Vagina (tissue), 2 donors: ENCODE data around the gene SNPH.

Source experiments
- POLR2A ChIP-seq, 2 donors: fragments of 450-650 bp; IDR thresholded peaks; one replicate each; pipeline ENCODE4 v1.6.1; 2017; ENCODE audit warnings: antibody characterized with exemption in 2 of 2, mild to moderate bottlenecking in 2 of 2, moderate library complexity in 2 of 2
- POLR2AphosphoS5 ChIP-seq, 2 donors: sonication (generic); formaldehyde crosslinking; IDR thresholded peaks; one replicate each; pipeline ENCODE4 v1.9.0; 2017; ENCODE audit warnings: antibody characterized with exemption in 2 of 2, mild to moderate bottlenecking in 2 of 2, low read depth in 1 of 2; ENCODE audit not compliant: insufficient read depth in 1 of 2
- TF ChIP-seq, protein P1 (sequence below), 3 experiments: fragments of 450-650 bp in 2 of 3; fragments of 200-600 bp in 1 of 3; sonication (generic) in 1 of 3; IDR thresholded peaks; one replicate each; pipeline ENCODE4 v1.5.1; 2017 to 2019; ENCODE audit warnings: antibody characterized with exemption in 3 of 3, mild to moderate bottlenecking in 2 of 3, moderate library complexity in 2 of 3

DNA sequence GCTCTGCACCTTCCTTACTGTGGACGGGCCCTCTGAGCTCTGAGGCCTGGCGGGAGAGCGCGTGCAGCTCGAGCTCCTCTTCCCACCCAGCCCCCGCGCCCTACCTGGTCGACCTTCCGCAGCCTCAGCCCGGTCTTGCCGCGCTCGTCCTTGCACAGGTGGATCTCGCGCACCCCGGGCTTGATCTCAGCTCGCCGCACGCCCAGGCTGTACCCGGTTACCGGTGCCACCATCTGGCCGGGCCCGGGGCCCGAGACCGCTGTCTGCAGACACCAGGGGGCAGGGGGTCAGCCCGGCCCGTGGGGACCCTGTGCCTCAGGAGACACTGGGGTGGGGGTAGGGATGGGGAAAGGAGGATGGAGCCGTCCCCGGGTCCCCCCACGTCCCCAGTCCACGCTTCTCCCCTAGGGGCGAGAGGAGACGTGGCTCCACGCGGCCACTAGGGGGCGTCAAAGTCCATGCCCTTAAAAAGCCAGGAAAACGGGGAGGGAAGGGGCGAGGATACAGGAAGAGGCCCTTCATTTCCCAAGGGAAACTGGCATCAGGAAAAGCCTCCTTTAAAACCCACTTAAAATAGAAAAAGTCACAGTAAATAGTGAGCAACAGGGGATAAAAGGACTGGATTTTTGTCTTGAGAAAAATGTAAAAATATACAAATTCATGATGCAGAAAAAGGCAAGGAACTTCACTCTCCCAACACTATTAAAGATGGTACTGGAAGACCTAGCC, 47.3 kb downstream of the SNPH start:
- TF ChIP-seq, protein P1, sequence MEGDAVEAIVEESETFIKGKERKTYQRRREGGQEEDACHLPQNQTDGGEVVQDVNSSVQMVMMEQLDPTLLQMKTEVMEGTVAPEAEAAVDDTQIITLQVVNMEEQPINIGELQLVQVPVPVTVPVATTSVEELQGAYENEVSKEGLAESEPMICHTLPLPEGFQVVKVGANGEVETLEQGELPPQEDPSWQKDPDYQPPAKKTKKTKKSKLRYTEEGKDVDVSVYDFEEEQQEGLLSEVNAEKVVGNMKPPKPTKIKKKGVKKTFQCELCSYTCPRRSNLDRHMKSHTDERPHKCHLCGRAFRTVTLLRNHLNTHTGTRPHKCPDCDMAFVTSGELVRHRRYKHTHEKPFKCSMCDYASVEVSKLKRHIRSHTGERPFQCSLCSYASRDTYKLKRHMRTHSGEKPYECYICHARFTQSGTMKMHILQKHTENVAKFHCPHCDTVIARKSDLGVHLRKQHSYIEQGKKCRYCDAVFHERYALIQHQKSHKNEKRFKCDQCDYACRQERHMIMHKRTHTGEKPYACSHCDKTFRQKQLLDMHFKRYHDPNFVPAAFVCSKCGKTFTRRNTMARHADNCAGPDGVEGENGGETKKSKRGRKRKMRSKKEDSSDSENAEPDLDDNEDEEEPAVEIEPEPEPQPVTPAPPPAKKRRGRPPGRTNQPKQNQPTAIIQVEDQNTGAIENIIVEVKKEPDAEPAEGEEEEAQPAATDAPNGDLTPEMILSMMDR (IDR thresholded peaks at IDR 0.05) = peak; percentile 95 to 96 (median 95)
- TF ChIP-seq POLR2AphosphoS5 (IDR thresholded peaks at IDR 0.05; ENCODE audit: insufficient read depth in 1 of 2, low read depth in 1 of 2) (peak in 1 of 2 donors; percentile 23), POLR2A (IDR thresholded peaks at IDR 0.05) (no peak)
